Measurements from ENCODE around the gene CTNNBL1.

DNA sequence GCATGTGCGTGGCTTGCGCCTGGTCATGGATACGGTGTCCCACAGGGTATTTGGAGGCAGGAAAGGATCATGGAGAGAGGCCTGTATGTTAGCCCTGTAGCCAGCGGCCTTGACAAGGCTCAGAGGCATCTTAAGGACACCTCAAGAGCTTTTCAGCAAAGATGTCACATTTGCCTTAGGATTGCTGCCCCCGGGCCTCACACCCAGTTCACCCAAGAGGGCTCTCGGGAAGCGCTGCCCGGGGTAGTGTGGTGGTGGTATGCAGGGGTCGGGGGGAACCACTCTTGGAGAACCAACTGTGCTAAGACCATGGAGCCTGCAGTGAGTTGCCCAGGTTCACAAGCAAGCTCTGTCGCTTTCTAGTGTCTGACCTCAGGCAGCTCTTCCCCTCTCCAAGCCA lies 172.2 kb downstream of the CTNNBL1 start:
- no peak for TF ChIP-seq POLR2AphosphoS5 (IDR thresholded peaks at IDR 0.05; ENCODE audit: insufficient read depth, low read depth, low read length)
- no peak for TF ChIP-seq JUN (IDR thresholded peaks at IDR 0.05; ENCODE audit: borderline replicate concordance, insufficient read depth, insufficient read length, low read depth)
- TF ChIP-seq, protein P1, sequence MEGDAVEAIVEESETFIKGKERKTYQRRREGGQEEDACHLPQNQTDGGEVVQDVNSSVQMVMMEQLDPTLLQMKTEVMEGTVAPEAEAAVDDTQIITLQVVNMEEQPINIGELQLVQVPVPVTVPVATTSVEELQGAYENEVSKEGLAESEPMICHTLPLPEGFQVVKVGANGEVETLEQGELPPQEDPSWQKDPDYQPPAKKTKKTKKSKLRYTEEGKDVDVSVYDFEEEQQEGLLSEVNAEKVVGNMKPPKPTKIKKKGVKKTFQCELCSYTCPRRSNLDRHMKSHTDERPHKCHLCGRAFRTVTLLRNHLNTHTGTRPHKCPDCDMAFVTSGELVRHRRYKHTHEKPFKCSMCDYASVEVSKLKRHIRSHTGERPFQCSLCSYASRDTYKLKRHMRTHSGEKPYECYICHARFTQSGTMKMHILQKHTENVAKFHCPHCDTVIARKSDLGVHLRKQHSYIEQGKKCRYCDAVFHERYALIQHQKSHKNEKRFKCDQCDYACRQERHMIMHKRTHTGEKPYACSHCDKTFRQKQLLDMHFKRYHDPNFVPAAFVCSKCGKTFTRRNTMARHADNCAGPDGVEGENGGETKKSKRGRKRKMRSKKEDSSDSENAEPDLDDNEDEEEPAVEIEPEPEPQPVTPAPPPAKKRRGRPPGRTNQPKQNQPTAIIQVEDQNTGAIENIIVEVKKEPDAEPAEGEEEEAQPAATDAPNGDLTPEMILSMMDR (IDR thresholded peaks at IDR 0.05; ENCODE audit: extremely low read depth in 1 of 2, insufficient read depth in 1 of 2, low read depth in 1 of 2, low read length in 2 of 2) = no peak
- no peak for TF ChIP-seq GATA2 (IDR thresholded peaks at IDR 0.05; ENCODE audit: insufficient read depth, insufficient read length, low read depth, low read length)
- no peak for TF ChIP-seq POLR2A (IDR thresholded peaks at IDR 0.05; ENCODE audit: low read depth, low read length)
- TF ChIP-seq EZH2 (IDR thresholded peaks at IDR 0.05; ENCODE audit: borderline replicate concordance, low read depth, low read length, severe bottlenecking) = no peak
- TF ChIP-seq FOS (IDR thresholded peaks at IDR 0.05; ENCODE audit: borderline replicate concordance, insufficient read depth, low read length) = no peak
- TF ChIP-seq, protein P2, sequence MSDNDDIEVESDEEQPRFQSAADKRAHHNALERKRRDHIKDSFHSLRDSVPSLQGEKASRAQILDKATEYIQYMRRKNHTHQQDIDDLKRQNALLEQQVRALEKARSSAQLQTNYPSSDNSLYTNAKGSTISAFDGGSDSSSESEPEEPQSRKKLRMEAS (IDR thresholded peaks at IDR 0.05; ENCODE audit: insufficient read depth, insufficient read length) = no peak
